ENCODE measurements around the gene AP2B1.
A peak's percentile ranks its signal among the peaks of the same experiment; 100 is the strongest.

Gene AP2B1

DNA sequence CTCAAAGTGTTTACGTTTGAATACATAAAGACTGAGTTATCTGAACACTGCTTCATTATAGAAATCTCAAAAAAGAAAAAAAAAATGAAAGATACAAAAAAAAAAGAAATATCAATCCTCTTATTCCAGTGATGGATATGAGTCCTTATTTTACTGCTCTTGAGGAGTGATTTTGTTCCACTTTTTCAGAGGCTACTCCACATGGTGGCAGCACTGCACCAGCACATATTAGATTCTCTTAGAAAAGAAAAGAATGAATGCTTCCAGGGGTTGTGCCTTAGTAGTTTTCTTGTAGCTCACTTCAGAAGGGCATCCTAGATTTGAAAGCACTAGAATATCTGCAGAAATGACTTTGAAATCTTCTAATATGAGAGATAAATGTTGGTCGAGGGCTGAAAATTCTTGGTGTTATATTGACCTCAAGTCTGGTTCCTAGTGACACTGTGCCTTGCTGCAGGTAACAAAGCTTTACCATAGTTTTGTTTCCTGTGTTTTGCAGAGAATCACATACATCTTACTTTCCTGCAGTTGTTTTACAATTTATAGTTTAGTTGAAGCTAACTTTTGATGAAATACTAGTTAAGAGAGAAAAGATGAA is 25.9 kb downstream of the AP2B1 start:
- H3K27ac ChIP-seq = no peak overlapping the region
- TF ChIP-seq, protein P1, sequence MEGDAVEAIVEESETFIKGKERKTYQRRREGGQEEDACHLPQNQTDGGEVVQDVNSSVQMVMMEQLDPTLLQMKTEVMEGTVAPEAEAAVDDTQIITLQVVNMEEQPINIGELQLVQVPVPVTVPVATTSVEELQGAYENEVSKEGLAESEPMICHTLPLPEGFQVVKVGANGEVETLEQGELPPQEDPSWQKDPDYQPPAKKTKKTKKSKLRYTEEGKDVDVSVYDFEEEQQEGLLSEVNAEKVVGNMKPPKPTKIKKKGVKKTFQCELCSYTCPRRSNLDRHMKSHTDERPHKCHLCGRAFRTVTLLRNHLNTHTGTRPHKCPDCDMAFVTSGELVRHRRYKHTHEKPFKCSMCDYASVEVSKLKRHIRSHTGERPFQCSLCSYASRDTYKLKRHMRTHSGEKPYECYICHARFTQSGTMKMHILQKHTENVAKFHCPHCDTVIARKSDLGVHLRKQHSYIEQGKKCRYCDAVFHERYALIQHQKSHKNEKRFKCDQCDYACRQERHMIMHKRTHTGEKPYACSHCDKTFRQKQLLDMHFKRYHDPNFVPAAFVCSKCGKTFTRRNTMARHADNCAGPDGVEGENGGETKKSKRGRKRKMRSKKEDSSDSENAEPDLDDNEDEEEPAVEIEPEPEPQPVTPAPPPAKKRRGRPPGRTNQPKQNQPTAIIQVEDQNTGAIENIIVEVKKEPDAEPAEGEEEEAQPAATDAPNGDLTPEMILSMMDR (conservative IDR thresholded peaks at IDR 0.05) = peak; percentile 99

DNA sequence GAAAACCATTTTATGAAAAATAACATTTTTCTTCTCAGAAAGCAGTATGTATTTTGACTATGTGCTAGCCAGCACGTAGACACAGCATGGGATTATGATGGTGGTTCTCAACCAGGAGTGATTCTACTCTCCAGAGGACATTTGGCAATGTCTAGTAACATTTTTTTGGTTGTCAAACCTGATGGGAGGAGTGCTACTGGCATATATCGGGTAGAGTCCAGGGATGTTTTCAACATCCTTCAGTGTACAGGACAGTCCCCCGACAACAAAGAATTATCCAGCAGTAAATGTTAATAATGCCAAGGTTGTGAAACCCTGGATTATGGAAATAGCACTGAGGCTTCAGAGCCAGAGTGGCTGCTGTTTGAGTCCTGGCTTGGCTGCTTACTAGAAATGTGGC is 27.7 kb downstream of the AP2B1 start:
- TF ChIP-seq, protein P1 (conservative IDR thresholded peaks at IDR 0.05) = no peak
- no peak overlapping the region for H3K27ac ChIP-seq

DNA sequence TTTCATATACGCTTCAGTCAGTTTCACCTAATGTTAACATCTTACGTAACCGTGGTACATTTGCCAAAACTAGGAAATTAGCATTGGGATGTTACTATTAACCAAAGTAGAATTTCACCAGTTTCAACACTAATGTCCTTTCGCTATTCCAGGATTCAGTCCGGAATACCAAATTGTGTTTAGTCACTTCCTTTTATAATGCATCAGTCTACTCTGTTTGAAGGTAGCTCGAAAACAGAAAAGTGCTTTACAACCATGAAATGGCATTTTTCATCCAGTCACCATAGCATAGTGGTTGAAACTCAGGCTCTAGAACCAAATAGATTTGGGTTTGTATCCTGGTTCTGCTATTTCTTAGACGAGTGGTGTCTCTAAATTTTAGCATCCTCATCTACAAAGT is 29.4 kb downstream of the AP2B1 start:
- H3K27ac ChIP-seq = peak overlapping the region; percentile 34; the same call in 1 of the 2 replicates
- TF ChIP-seq, protein P1 (conservative IDR thresholded peaks at IDR 0.05) = no peak

DNA sequence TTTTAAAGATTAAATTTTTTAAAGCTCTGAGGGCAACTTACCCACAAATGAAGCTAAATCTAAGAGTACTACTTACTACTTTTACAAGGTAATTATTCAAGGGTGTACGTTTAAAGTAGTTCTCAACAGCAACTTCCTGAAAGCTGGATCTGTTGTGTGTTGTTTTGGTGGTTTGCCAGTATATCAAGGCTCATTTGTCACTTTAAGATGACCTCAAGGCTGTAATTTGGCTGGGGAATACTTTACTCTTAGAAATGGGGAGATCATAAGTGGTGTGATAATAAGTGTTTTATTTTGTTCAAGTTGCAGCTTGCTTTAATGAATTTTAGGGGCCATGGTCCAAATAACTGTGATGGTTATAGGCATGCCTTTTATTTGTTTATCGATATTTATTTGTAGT is 30.4 kb downstream of the AP2B1 start:
- TF ChIP-seq, protein P1 (conservative IDR thresholded peaks at IDR 0.05) = no peak
- H3K27ac ChIP-seq = peak overlapping the region; percentile 34

DNA sequence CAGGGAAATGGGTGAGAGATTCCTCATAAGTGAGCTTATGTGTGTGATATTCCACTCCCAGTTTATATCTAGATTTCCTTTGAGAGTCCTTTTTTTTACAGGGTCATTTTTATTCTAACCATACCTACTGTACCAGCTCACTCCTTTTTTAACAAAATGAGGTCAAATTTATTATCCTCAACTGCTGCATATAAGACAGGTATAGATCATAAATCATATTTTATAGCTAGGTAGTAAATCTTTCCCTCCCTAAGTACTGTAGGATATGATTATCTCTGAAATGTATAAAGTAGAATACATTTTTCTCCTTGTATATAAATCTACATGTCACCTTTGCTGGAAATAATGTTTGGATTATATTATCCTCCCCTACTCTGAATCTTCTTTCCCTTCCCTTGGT is 31.5 kb downstream of the AP2B1 start:
- H3K27ac ChIP-seq = peak overlapping the region; percentile 34
- TF ChIP-seq, protein P1 (conservative IDR thresholded peaks at IDR 0.05) = no peak

DNA sequence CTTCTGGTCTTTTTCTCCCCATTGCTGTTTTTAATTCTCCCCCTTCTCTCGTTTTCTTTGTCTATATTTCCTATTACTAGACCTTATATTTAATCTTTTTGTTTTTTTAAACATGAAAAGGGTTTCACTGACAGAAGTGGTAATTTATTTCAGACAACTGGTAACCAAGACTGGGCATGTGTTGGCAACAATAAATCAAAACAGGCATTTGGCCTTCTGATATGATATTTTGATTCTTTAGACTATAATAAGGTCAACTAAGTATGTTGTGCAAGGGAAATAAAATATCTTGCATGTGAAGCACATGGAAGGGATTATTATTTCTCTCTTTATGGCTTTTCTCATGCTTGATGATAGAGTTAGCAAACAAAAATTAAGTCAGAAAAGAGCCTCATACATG is 34.6 kb downstream of the AP2B1 start:
- H3K27ac ChIP-seq = no peak overlapping the region
- TF ChIP-seq, protein P1 (conservative IDR thresholded peaks at IDR 0.05) = no peak

DNA sequence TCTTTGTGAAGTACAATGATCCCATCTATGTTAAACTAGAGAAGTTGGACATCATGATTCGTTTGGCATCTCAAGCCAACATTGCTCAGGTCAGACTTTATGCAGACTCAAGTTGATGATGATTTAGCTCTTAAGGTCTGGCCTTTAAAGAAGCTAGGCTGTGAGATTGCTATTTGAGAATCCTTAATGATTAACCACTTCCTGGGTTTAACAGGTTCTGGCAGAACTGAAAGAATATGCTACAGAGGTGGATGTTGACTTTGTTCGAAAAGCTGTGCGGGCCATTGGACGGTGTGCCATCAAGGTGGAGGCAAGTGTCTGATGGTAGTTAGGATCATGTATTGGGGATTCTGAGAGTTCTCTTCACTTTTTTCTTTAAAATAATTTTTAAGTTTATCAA is 40.3 kb downstream of the AP2B1 start:
- H3K27ac ChIP-seq = peak overlapping the region; percentile 88
- TF ChIP-seq, protein P1 (conservative IDR thresholded peaks at IDR 0.05) = no peak

Measured in VCaP (cell line).